GM23338 (cell line): Measurements from ENCODE around the gene STAM. TPM values are rescaled to one million over a fixed set of nuclear protein-coding genes. Genes with fewer than 3 reads are reported as not detected.

Source experiments
- ATAC-seq: fragments of 200-7000 bp; cut with Tn5 transposase; 3 replicates; pipeline ENCODE4 v1.9.1; 2020
- DNase-seq: peaks from one replicate; pipeline ENCODE4 v3.0.0-alpha.2; 2015; ENCODE audit warnings: low spot score
- H2AFZ ChIP-seq: fragments of 200-600 bp; sonication (generic); 2 replicates; pipeline ENCODE4 v1.8.0; 2016; ENCODE audit warnings: antibody characterized with exemption, mild to moderate bottlenecking, moderate library complexity
- H3F3A ChIP-seq: fragments of 200-600 bp; sonication (generic); replicated peaks from 2 replicates; pipeline ENCODE4 v1.8.0; 2017; ENCODE audit warnings: antibody characterized with exemption, mixed run types, low read depth
- H3K27ac ChIP-seq: fragments of 200-600 bp; sonication (generic); 2 replicates; pipeline ENCODE4 v1.6.1; 2016; ENCODE audit warnings: low read depth
- H3K27me3 ChIP-seq: fragments of 200-600 bp; sonication (generic); 2 replicates; pipeline ENCODE4 v1.8.0; 2016; ENCODE audit warnings: mild to moderate bottlenecking, mixed run types, moderate library complexity; ENCODE audit not compliant: insufficient read depth
- H3K36me3 ChIP-seq: fragments of 200-600 bp; sonication (generic); 2 replicates; pipeline ENCODE4 v1.8.0; 2016; ENCODE audit warnings: mild to moderate bottlenecking; ENCODE audit not compliant: insufficient read depth
- H3K4me1 ChIP-seq: fragments of 200-600 bp; sonication (generic); 2 replicates; pipeline ENCODE4 v1.8.0; 2016; ENCODE audit warnings: mild to moderate bottlenecking, moderate library complexity; ENCODE audit not compliant: insufficient read depth
- H3K4me2 ChIP-seq: fragments of 200-600 bp; sonication (generic); 2 replicates; pipeline ENCODE4 v1.7.1; 2017; ENCODE audit warnings: mixed run types
- H3K4me3 ChIP-seq: fragments of 200-600 bp; sonication (generic); 2 replicates; pipeline ENCODE4 v1.6.1; 2016; ENCODE audit warnings: mixed run types
- H3K79me2 ChIP-seq: fragments of 200-600 bp; sonication (generic); replicated peaks from 2 replicates; pipeline ENCODE4 v1.8.0; 2017; ENCODE audit warnings: mild to moderate bottlenecking; ENCODE audit not compliant: insufficient read depth
- H3K9me2 ChIP-seq: fragments of 200-600 bp; sonication (generic); 2 replicates; pipeline ENCODE4 v1.8.0; 2017; ENCODE audit not compliant: insufficient read depth
- H4K20me1 ChIP-seq: fragments of 200-600 bp; sonication (generic); replicated peaks from 2 replicates; pipeline ENCODE4 v1.8.0; 2017; ENCODE audit warnings: mild to moderate bottlenecking; ENCODE audit not compliant: insufficient read depth
- H3K27ac Mint-ChIP-seq: 2 replicates; pipeline ENCODE4 v1.8.0; 2020; ENCODE audit warnings: inconsistent platforms, mild to moderate bottlenecking, moderate library complexity, mixed read lengths
- H3K27me3 Mint-ChIP-seq: 3 replicates; pipeline ENCODE4 v1.8.0; 2022; ENCODE audit warnings: low read depth, mild to moderate bottlenecking, moderate library complexity, mixed read lengths, inconsistent platforms; ENCODE audit not compliant: insufficient read depth, poor library complexity
- H3K36me3 Mint-ChIP-seq: 3 replicates; pipeline ENCODE4 v1.8.0; 2021; ENCODE audit warnings: low read depth, mild to moderate bottlenecking, inconsistent platforms, moderate library complexity, mixed read lengths
- H3K4me1 Mint-ChIP-seq: 3 replicates; pipeline ENCODE4 v1.8.0; 2020; ENCODE audit warnings: mild to moderate bottlenecking, inconsistent platforms, mixed read lengths
- H3K4me3 Mint-ChIP-seq: 3 replicates; pipeline ENCODE4 v1.8.0; 2021; ENCODE audit warnings: moderate library complexity, mild to moderate bottlenecking, inconsistent platforms, mixed read lengths
- H3K9me3 Mint-ChIP-seq: 3 replicates; pipeline ENCODE4 v1.8.0; 2020; ENCODE audit warnings: moderate library complexity, mild to moderate bottlenecking, inconsistent platforms, mixed read lengths
- JUNB ChIP-seq: IDR thresholded peaks from one replicate; pipeline ENCODE4 v1.6.1; 2016; ENCODE audit warnings: antibody characterized with exemption; ENCODE audit not compliant: unreplicated experiment
- NANOG ChIP-seq: IDR thresholded peaks from 2 replicates; pipeline ENCODE4 v1.6.1; 2016; ENCODE audit warnings: antibody characterized with exemption, borderline replicate concordance
- STAT1 ChIP-seq: IDR thresholded peaks from one replicate; pipeline ENCODE4 v1.6.1; 2016; ENCODE audit warnings: antibody characterized with exemption; ENCODE audit not compliant: unreplicated experiment
- polyA plus RNA-seq: library from polyadenylated mRNA; unstranded; fragments of >200 nt; fragmentation: Nextera tagmentation; extraction: Ambion mirVana; gene quantifications from 2 replicates; pipeline ENCODE4 v1.2.1, GENCODE V29; 2016
- total RNA-seq: library from RNA; depleted of rRNA; stranded (reverse); fragments of >200 nt; shearing (Covaris generic); gene quantifications from 2 replicates; pipeline ENCODE4 v1.2.3, GENCODE V29; 2014
- TF ChIP-seq, protein P1 (sequence below): fragments of 250-450 bp; sonication (Bioruptor Pico); IDR thresholded peaks from 2 replicates; pipeline ENCODE4 v1.5.0; 2020; ENCODE audit warnings: mild to moderate bottlenecking, moderate library complexity

Gene STAM
- total and polyA plus RNA-seq, 2 experiments from 2014 or later = 28.8 to 40.5 TPM

DNA sequence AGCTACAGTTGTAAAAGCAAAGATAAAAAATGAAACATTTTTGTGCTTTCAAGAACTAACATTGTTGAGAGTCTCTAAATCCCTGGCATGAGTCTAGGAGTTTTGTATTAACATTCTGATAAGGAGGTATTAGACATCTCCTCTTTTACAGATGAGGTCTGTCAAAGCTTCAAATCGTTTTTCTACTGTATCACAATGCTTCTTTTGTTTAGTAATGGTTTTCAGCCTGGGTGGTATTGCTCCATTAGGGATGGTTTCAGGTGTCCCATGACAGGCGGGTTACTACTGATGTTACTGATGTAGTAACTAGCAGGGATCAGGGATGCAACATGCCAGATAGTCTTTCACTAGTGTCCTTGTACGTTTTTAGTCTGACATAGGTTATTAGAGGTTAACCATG, 27.4 kb downstream of the STAM start:
- H3K27me3 Mint-ChIP-seq = peaks cover 8% of the 10 kb centered on the region
- H3K27me3 ChIP-seq = no peaks in the 10 kb centered on the region
- H3K36me3 Mint-ChIP-seq = no peaks in the 10 kb centered on the region; the same call in 2 of the 3 replicates
- peak; percentile 68 for ATAC-seq
- H3K9me2 ChIP-seq = no peaks in the 10 kb centered on the region
- H3K27ac ChIP-seq = peak overlapping the region; percentile 14; the same call in 1 of the 2 replicates
- DNase-seq = peak; percentile 81
- no peaks in the 10 kb centered on the region for H4K20me1 ChIP-seq
- peaks cover 84% of the 10 kb centered on the region for H3K79me2 ChIP-seq
- TF ChIP-seq NANOG = peak; percentile 87
- TF ChIP-seq STAT1 = no peak
- H3K27ac Mint-ChIP-seq = peak overlapping the region; percentile 55; the same call in 1 of the 2 replicates
- no peaks in the 10 kb centered on the region for H3K36me3 ChIP-seq
- H2AFZ ChIP-seq = no peak overlapping the region
- peak overlapping the region; percentile 29; the same call in 2 of the 3 replicates for H3K4me3 Mint-ChIP-seq
- H3K4me2 ChIP-seq = peak overlapping the region; percentile 56
- no peaks in the 10 kb centered on the region for H3F3A ChIP-seq
- no peaks in the 10 kb centered on the region for H3K9me3 Mint-ChIP-seq
- H3K4me1 ChIP-seq = peaks cover 56% of the 10 kb centered on the region
- peaks cover 62% of the 10 kb centered on the region for H3K4me1 Mint-ChIP-seq
- H3K4me3 ChIP-seq = peak overlapping the region; percentile 36

DNA sequence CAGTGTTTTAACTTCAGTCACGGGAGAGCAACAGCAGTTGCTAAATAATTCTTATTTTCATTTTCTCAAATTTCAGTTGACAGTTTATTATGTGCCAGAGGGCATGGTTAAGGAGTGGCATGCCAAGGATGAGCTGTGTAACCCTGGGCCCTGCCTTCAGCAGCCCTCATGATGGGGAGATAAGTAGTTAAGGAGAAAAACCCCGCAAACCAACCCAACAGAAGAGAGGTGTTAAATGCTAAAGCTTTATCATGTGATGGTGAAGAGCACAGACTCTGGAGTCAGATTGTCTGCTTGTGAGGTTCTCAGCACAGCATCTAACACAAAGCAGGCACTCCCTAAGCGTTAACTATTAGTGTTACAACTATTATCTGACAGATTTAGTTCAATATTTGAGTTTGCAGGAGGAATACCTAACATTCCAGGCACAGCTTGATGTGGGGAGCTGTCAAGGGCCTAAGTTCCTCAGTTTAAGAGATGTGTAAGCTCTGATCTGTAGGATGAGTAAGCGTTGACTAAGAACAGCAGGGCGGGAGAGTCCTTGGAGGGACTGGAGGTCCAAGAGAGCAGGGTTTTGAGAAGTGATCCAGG, 29.6 kb downstream of the STAM start:
- Histone ChIP-seq H3F3A (no peaks in the 10 kb centered on the region), H3K4me1 (peaks cover 52% of the 10 kb centered on the region), H4K20me1 (no peaks in the 10 kb centered on the region), H3K27ac (peak overlapping the region; percentile 74), H3K4me2 (peak overlapping the region; percentile 16), H3K4me3 (no peak overlapping the region), H3K27me3 (no peaks in the 10 kb centered on the region), H2AFZ (no peak overlapping the region), H3K36me3 (no peaks in the 10 kb centered on the region), H3K79me2 (peaks cover 84% of the 10 kb centered on the region), H3K9me2 (no peaks in the 10 kb centered on the region)
- peak overlapping the region; percentile 46 for H3K27ac Mint-ChIP-seq
- H3K36me3 Mint-ChIP-seq = no peaks in the 10 kb centered on the region; the same call in 2 of the 3 replicates
- no peaks in the 10 kb centered on the region for H3K9me3 Mint-ChIP-seq
- peak overlapping the region; percentile 1; the same call in 1 of the 3 replicates for H3K4me3 Mint-ChIP-seq
- DNase-seq (peak; percentile 85), ATAC-seq (peak; percentile 92)
- H3K27me3 Mint-ChIP-seq = peaks cover 8% of the 10 kb centered on the region
- H3K4me1 Mint-ChIP-seq = peaks cover 57% of the 10 kb centered on the region
- TF ChIP-seq JUNB = no peak
- TF ChIP-seq, protein P1, sequence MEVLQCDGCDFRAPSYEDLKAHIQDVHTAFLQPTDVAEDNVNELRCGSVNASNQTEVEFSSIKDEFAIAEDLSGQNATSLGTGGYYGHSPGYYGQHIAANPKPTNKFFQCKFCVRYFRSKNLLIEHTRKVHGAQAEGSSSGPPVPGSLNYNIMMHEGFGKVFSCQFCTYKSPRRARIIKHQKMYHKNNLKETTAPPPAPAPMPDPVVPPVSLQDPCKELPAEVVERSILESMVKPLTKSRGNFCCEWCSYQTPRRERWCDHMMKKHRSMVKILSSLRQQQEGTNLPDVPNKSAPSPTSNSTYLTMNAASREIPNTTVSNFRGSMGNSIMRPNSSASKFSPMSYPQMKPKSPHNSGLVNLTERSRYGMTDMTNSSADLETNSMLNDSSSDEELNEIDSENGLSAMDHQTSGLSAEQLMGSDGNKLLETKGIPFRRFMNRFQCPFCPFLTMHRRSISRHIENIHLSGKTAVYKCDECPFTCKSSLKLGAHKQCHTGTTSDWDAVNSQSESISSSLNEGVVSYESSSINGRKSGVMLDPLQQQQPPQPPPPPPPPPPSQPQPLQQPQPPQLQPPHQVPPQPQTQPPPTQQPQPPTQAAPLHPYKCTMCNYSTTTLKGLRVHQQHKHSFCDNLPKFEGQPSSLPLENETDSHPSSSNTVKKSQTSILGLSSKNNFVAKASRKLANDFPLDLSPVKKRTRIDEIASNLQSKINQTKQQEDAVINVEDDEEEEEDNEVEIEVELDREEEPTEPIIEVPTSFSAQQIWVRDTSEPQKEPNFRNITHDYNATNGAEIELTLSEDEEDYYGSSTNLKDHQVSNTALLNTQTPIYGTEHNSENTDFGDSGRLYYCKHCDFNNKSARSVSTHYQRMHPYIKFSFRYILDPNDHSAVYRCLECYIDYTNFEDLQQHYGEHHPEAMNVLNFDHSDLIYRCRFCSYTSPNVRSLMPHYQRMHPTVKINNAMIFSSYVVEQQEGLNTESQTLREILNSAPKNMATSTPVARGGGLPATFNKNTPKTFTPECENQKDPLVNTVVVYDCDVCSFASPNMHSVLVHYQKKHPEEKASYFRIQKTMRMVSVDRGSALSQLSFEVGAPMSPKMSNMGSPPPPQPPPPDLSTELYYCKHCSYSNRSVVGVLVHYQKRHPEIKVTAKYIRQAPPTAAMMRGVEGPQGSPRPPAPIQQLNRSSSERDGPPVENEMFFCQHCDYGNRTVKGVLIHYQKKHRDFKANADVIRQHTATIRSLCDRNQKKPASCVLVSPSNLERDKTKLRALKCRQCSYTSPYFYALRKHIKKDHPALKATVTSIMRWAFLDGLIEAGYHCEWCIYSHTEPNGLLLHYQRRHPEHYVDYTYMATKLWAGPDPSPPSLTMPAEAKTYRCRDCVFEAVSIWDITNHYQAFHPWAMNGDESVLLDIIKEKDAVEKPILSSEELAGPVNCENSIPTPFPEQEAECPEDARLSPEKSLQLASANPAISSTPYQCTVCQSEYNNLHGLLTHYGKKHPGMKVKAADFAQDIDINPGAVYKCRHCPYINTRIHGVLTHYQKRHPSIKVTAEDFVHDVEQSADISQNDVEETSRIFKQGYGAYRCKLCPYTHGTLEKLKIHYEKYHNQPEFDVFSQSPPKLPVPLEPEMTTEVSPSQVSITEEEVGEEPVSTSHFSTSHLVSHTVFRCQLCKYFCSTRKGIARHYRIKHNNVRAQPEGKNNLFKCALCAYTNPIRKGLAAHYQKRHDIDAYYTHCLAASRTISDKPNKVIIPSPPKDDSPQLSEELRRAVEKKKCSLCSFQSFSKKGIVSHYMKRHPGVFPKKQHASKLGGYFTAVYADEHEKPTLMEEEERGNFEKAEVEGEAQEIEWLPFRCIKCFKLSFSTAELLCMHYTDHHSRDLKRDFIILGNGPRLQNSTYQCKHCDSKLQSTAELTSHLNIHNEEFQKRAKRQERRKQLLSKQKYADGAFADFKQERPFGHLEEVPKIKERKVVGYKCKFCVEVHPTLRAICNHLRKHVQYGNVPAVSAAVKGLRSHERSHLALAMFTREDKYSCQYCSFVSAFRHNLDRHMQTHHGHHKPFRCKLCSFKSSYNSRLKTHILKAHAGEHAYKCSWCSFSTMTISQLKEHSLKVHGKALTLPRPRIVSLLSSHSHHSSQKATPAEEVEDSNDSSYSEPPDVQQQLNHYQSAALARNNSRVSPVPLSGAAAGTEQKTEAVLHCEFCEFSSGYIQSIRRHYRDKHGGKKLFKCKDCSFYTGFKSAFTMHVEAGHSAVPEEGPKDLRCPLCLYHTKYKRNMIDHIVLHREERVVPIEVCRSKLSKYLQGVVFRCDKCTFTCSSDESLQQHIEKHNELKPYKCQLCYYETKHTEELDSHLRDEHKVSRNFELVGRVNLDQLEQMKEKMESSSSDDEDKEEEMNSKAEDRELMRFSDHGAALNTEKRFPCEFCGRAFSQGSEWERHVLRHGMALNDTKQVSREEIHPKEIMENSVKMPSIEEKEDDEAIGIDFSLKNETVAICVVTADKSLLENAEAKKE = peak; percentile 75
- TF ChIP-seq NANOG = 0 out of 2 replicates have a peak, but pooled peaks have one; percentile 60
